Prostate gland (tissue), 2 donors: ENCODE measurements around the gene CD58. TPM values are rescaled to one million over a fixed set of nuclear protein-coding genes. Genes with fewer than 3 reads are reported as not detected.

ENCODE experiments used
- DNase-seq: peaks from one replicate; pipeline ENCODE4 v3.0.0-alpha.2; 2019; ENCODE audit warnings: low spot score
- H3K27ac ChIP-seq, 2 donors: fragments of 200-600 bp; sonication (generic); 2 replicates each; pipeline ENCODE4 v1.5.1; 2017 to 2019
- H3K27me3 ChIP-seq: fragments of 200-600 bp; sonication (generic); replicated peaks from 2 replicates; pipeline ENCODE4 v1.5.1; 2019; ENCODE audit not compliant: insufficient read depth
- H3K36me3 ChIP-seq, 2 donors: fragments of 200-600 bp; sonication (generic); 1 replicate in 1 of 2; 2 replicates in 1 of 2; pipeline versions ENCODE4 v1.5.1 to v1.8.1; 2017 to 2019
- H3K4me1 ChIP-seq: fragments of 200-600 bp; sonication (generic); replicated peaks from 2 replicates; pipeline ENCODE4 v1.5.1; 2019
- H3K4me3 ChIP-seq, 2 donors: fragments of 200-600 bp; sonication (generic); 2 replicates each; pipeline ENCODE4 v1.5.1; 2017 to 2019
- H3K9me3 ChIP-seq: fragments of 200-600 bp; sonication (generic); 2 replicates; pipeline ENCODE4 v1.5.1; 2017
- POLR2A ChIP-seq: fragments of 450-650 bp; IDR thresholded peaks from one replicate; pipeline ENCODE4 v1.6.1; 2016; ENCODE audit warnings: antibody characterized with exemption, mild to moderate bottlenecking
- POLR2AphosphoS5 ChIP-seq: sonication (generic); formaldehyde crosslinking; IDR thresholded peaks from one replicate; pipeline ENCODE4 v1.6.1; 2017; ENCODE audit warnings: antibody characterized with exemption
- WGBS: methylation state at CpG from one replicate; pipeline ENCODE4 v1.1.5; 2018; 5-methylcytosine and 5-hydroxymethylcytosine counted together
- intact Hi-C: fragments of 100-400 bp; cut with DNase I; formaldehyde crosslinking; loops from one replicate; pipeline ENCODE4 v1.14.2; 2022
- total RNA-seq, 2 donors: library from RNA; depleted of rRNA; stranded (reverse); fragments of >200 nt; gene quantifications; one replicate each; pipeline ENCODE4 v1.1.0, GENCODE V29; 2016
- TF ChIP-seq, protein P1 (sequence below), 4 experiments: fragments of 200-600 bp in 2 of 4; fragments of 450-650 bp in 2 of 4; sonication (generic) in 2 of 4; IDR thresholded peaks; 1 replicate in 3 of 4; 2 replicates in 1 of 4; pipeline ENCODE4 v1.5.1; 2016 to 2019; ENCODE audit warnings: antibody characterized with exemption in 4 of 4, mild to moderate bottlenecking in 2 of 4, moderate library complexity in 2 of 4

The CD58 gene
- total RNA-seq, 2 donors from 2014 or later: 10.4 to 13.7 TPM

DNA sequence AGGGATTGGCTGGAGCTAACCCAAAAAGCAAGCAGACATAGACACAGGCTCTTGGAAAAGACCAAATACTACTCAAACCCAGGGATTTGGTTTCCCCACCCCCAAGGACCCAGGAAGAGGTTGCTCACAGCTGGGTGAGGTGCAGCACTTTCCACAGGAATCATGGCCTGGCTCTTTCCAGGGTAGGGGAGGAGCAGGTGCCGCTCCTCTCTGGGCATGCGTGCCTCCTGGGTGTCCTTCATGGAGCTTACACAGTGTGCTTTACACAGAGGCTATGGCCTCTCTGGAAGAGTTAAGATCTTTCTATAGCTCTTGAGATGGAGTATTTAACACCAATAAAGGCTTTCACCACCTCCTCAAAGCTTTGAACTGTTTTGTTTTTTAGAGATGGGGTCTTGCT lies 88.3 kb downstream of the CD58 start:
- Histone ChIP-seq H3K9me3 (no peaks in the 10 kb centered on the region), H3K4me1 (peaks cover 3% of the 10 kb centered on the region), H3K4me3 (no peak overlapping the region), H3K36me3 (no peaks in the 10 kb centered on the region), H3K27me3 (no peaks in the 10 kb centered on the region), H3K27ac (peak overlapping the region in 1 of 2 donors; percentile 65)
- DNase-seq: no peak
- intact Hi-C loops: loop anchor here (5.0 kb wide), 1 partner anchor 65 kb away; no protein-coding TSS in a partner anchor
- 95% methylated on average over 2 of the region's 2 CpGs for WGBS
- TF ChIP-seq POLR2A: no peak
- TF ChIP-seq, protein P1, sequence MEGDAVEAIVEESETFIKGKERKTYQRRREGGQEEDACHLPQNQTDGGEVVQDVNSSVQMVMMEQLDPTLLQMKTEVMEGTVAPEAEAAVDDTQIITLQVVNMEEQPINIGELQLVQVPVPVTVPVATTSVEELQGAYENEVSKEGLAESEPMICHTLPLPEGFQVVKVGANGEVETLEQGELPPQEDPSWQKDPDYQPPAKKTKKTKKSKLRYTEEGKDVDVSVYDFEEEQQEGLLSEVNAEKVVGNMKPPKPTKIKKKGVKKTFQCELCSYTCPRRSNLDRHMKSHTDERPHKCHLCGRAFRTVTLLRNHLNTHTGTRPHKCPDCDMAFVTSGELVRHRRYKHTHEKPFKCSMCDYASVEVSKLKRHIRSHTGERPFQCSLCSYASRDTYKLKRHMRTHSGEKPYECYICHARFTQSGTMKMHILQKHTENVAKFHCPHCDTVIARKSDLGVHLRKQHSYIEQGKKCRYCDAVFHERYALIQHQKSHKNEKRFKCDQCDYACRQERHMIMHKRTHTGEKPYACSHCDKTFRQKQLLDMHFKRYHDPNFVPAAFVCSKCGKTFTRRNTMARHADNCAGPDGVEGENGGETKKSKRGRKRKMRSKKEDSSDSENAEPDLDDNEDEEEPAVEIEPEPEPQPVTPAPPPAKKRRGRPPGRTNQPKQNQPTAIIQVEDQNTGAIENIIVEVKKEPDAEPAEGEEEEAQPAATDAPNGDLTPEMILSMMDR (IDR thresholded peaks at IDR 0.05): no peak
- TF ChIP-seq POLR2AphosphoS5: no peak

DNA sequence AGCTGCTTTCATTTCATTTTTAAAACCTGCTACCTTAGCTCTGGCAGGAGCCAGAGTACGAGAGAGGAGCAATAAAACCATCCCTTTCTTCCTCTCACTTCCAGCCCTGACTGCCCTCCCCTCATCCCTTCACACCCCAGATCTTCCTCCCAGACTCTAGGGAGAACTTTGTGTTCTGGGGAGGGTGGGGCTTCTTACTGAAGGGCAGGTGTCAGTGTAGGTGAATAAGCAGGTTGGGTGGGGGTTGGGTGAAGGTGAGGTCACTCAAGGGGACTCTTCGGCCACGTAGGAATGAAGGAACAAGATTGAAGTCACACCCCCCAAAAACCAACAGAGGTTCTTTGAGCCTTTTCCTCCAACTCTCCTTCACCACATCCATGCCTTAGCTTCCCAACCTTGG lies 88.9 kb downstream of the CD58 start:
- no peaks in the 10 kb centered on the region for H3K9me3 ChIP-seq
- H3K4me1 ChIP-seq: peaks cover 9% of the 10 kb centered on the region
- H3K36me3 ChIP-seq: no peaks in the 10 kb centered on the region
- no peak overlapping the region for H3K4me3 ChIP-seq
- 87% methylated on average over 3 of the region's 3 CpGs for WGBS
- no peaks in the 10 kb centered on the region for H3K27me3 ChIP-seq
- TF ChIP-seq POLR2A: no peak
- TF ChIP-seq, protein P1 (IDR thresholded peaks at IDR 0.05): no peak
- TF ChIP-seq POLR2AphosphoS5: no peak
- H3K27ac ChIP-seq: peak overlapping the region in 1 of 2 donors; percentile 17
- intact Hi-C loops: loop anchor here (5.0 kb wide), 1 partner anchor 65 kb away; no protein-coding TSS in a partner anchor
- no peak for DNase-seq

DNA sequence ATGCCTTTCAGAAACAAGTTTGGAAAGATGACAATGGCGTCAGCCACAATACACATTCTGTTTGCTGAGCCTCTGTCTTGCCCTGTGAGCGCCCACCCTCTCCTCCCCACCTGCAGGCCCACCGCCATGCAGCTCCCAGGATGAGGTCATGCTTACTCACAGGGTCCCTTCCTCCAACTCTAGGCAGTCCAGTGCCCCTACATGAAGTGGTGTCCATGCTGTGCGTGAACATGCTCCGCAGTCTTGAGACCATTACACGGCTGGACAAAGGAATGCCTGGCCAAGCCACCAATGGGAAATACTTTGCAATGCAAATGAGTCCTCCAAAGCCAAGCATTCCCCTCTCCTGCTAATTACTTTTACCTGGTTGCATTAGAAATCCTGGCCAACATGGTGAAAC lies 92.2 kb downstream of the CD58 start:
- no peaks in the 10 kb centered on the region for H3K36me3 ChIP-seq
- no peak for DNase-seq
- TF ChIP-seq POLR2A: no peak
- TF ChIP-seq POLR2AphosphoS5: no peak
- TF ChIP-seq, protein P1 (IDR thresholded peaks at IDR 0.05): no peak
- intact Hi-C loops: no loop called here
- H3K27ac ChIP-seq: no peak overlapping the region
- peaks cover 16% of the 10 kb centered on the region for H3K4me1 ChIP-seq
- no peak overlapping the region for H3K4me3 ChIP-seq
- no peaks in the 10 kb centered on the region for H3K9me3 ChIP-seq
- 89% methylated on average over 6 of the region's 6 CpGs for WGBS
- no peaks in the 10 kb centered on the region for H3K27me3 ChIP-seq

DNA sequence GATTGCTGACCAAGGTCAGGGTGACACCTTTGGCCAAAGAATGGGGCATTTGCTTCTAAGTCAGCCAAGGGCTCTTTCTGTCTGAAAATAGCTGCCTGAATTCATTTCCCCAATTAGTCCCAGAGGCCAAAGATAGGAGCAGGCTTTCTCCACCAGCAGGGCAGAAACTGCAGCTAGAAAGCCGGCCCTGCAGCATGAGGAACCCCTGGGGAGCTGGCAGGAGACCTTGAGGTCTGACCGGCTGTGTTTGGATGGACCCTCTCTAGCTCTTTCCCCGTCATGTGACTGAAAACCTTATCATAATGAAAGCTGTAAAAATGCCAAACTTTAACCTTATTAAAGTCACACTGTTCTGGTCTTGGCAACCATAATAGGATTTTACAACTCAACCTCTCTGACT lies 93.4 kb downstream of the CD58 start:
- WGBS: 42% methylated on average over 3 of the region's 3 CpGs
- H3K27ac ChIP-seq: peak overlapping the region; percentile 35 to 66
- no peaks in the 10 kb centered on the region for H3K27me3 ChIP-seq
- TF ChIP-seq POLR2A (no peak), POLR2AphosphoS5 (no peak)
- TF ChIP-seq, protein P1 (IDR thresholded peaks at IDR 0.05): no peak
- H3K9me3 ChIP-seq: no peaks in the 10 kb centered on the region
- no peaks in the 10 kb centered on the region for H3K36me3 ChIP-seq
- H3K4me1 ChIP-seq: peaks cover 16% of the 10 kb centered on the region
- H3K4me3 ChIP-seq: no peak overlapping the region
- DNase-seq: no peak
- intact Hi-C loops: no loop called here

DNA sequence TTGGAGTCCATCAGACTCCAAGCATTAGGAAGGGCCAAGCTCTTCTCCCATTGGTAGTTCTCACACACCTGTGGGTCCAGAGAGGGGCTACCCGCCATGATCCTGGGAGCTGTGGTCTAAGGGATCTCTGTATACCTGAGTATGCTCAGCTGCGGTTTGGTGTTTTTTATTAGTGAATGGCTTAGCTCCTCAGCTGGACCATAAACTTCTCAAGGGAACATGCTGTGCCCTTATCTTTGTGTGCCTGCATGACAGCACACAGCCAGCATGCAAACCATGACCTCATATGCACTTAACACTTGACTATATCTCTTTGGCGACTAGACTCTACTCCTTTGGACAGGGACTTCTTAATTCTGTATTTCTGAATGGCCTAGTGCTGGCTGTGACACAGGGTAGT lies 94.5 kb downstream of the CD58 start:
- TF ChIP-seq POLR2AphosphoS5: peak; percentile 89
- TF ChIP-seq POLR2A: no peak
- H3K27me3 ChIP-seq: no peaks in the 10 kb centered on the region
- 51% methylated on average over 3 of the region's 3 CpGs for WGBS
- H3K4me3 ChIP-seq: no peak overlapping the region
- H3K9me3 ChIP-seq: no peaks in the 10 kb centered on the region
- H3K27ac ChIP-seq: peak overlapping the region; percentile 50 to 66
- intact Hi-C loops: no loop called here
- peaks cover 16% of the 10 kb centered on the region for H3K4me1 ChIP-seq
- H3K36me3 ChIP-seq: no peaks in the 10 kb centered on the region
- DNase-seq: peak; percentile 69
